GM12878 (cell line): ENCODE data around the gene NEB. TPM values are rescaled to one million over a fixed set of nuclear protein-coding genes. Genes with fewer than 3 reads are reported as not detected.

ENCODE experiments used
- ATAC-seq: fragments of 200-7000 bp; cut with Tn5 transposase; 3 replicates; pipeline ENCODE4 v1.9.1; 2020; ENCODE audit warnings: mild to moderate bottlenecking, moderate library complexity
- BruUV-seq: library from RNA; stranded (reverse); fragments of 400-500 nt; replicated peaks from 2 replicates; lab custom pipeline; 2021; lab: Mats Ljungman, UMichigan
- CTCF ChIA-PET: fragments of 300-600 bp; sonication (Branson Sonifier 250); formaldehyde crosslinking; extraction: SDS; loops from one replicate; lab custom pipeline; 2021; ENCODE audit warnings: inconsistent platforms; lab: Yijun Ruan, JAX
- POLR2A ChIA-PET: fragments of 350-600 bp; formaldehyde crosslinking; extraction: SDS; loops from one replicate; lab custom pipeline; 2021; ENCODE audit warnings: inconsistent platforms; lab: Charles Lee
- RAD21 ChIA-PET: fragments of 300-600 bp; sonication (Branson Sonifier 250); formaldehyde crosslinking; loops from one replicate; lab custom pipeline; 2023; ENCODE audit warnings: antibody characterized with exemption; ENCODE audit not compliant: unreplicated experiment; lab: Charles Lee
- SMC1A ChIA-PET: fragments of 300-600 bp; sonication (Branson Sonifier 250); formaldehyde crosslinking; loops from one replicate; lab custom pipeline; 2023; ENCODE audit not compliant: unreplicated experiment, uncharacterized antibody; lab: Charles Lee
- DNase-seq: peaks from one replicate; pipeline ENCODE4 v3.0.0-alpha.2; 2011; ENCODE audit warnings: low read depth, low spot score
- FAIRE-seq: peaks from 3 replicates; lab custom pipeline; 2011; peaks lifted over from hg19 to GRCh38; lab: Jason Lieb, UNC
- H2AFZ ChIP-seq: 2 replicates; pipeline ENCODE4 v1.6.0; 2011; ENCODE audit warnings: low read depth, low read length, control low read depth; ENCODE audit not compliant: control insufficient read depth
- H3K27ac ChIP-seq: 2 replicates; pipeline ENCODE4 v1.5.1; 2011; ENCODE audit warnings: control low read depth; ENCODE audit not compliant: control insufficient read depth, insufficient read depth
- H3K27me3 ChIP-seq, 2 experiments: replicated peaks in 1 of 2; 2 replicates each; pipeline versions ENCODE4 v1.6.0 to v1.6.1; 2011; ENCODE audit warnings: low read length in 1 of 2; ENCODE audit not compliant: control insufficient read depth in 2 of 2, insufficient read depth in 2 of 2
- H3K36me3 ChIP-seq, 2 experiments: 2 replicates each; pipeline ENCODE4 v1.5.1; 2011; ENCODE audit warnings: low read length in 1 of 2; ENCODE audit not compliant: control insufficient read depth in 2 of 2, insufficient read depth in 2 of 2
- H3K4me1 ChIP-seq: 2 replicates; pipeline ENCODE4 v1.6.1; 2011; ENCODE audit warnings: mild to moderate bottlenecking, low read length, moderate library complexity, mixed read lengths; ENCODE audit not compliant: control insufficient read depth, insufficient read depth
- H3K4me2 ChIP-seq: 2 replicates; pipeline ENCODE4 v1.6.0; 2011; ENCODE audit warnings: control low read depth; ENCODE audit not compliant: control insufficient read depth, insufficient read depth
- H3K4me3 ChIP-seq: fragments of 200-600 bp; sonication (generic); 2 replicates; pipeline ENCODE4 v1.5.1; 2016
- H3K79me2 ChIP-seq: 2 replicates; pipeline ENCODE4 v1.6.0; 2011; ENCODE audit warnings: low read length; ENCODE audit not compliant: control insufficient read depth, insufficient read depth
- H3K9ac ChIP-seq: 2 replicates; pipeline ENCODE4 v1.8.0; 2011; ENCODE audit warnings: low read length, control low read depth, mixed read lengths; ENCODE audit not compliant: control insufficient read depth, insufficient read depth
- H3K9me3 ChIP-seq: replicated peaks from 3 replicates; pipeline ENCODE4 v1.5.1; 2011; ENCODE audit warnings: mild to moderate bottlenecking, low read length; ENCODE audit not compliant: control insufficient read depth, insufficient read depth
- H4K20me1 ChIP-seq: 2 replicates; pipeline ENCODE4 v1.6.0; 2011; ENCODE audit not compliant: control insufficient read depth, insufficient read depth
- BHLHE40 ChIP-seq, 2 experiments: fragments of 450-650 bp in 1 of 2; IDR thresholded peaks; 2 replicates each; pipeline ENCODE4 v1.6.1; 2011 to 2017; ENCODE audit warnings: low read depth in 2 of 2, borderline replicate concordance in 1 of 2, improper control_type of control experiment in 1 of 2, low read length in 1 of 2, mild to moderate bottlenecking in 1 of 2
- CHD2 ChIP-seq: IDR thresholded peaks from 2 replicates; pipeline ENCODE4 v1.6.1; 2011; ENCODE audit warnings: low read depth, low read length, improper control_type of control experiment, borderline replicate concordance
- CHD4 ChIP-seq: fragments of 200-600 bp; sonication (generic); IDR thresholded peaks from 2 replicates; pipeline ENCODE4 v1.6.1; 2016; ENCODE audit warnings: mild to moderate bottlenecking
- CREB1 ChIP-seq: IDR thresholded peaks from 2 replicates; pipeline ENCODE4 v1.6.1; 2012; ENCODE audit warnings: low read depth, mild to moderate bottlenecking, inconsistent platforms
- ETV6 ChIP-seq, 2 experiments: fragments of 450-650 bp in 1 of 2; IDR thresholded peaks in 1 of 2; conservative IDR thresholded peaks in 1 of 2; 2 replicates each; pipeline ENCODE4 v1.6.1; 2014; ENCODE audit warnings: antibody characterized with exemption in 1 of 2, borderline replicate concordance in 1 of 2, low read depth in 1 of 2, mild to moderate bottlenecking in 1 of 2, moderate library complexity in 1 of 2
- EZH2 ChIP-seq: IDR thresholded peaks from 2 replicates; pipeline ENCODE4 v1.6.1; 2012; ENCODE audit warnings: low read depth, mild to moderate bottlenecking, control low read depth, inconsistent platforms, low read length, borderline replicate concordance; ENCODE audit not compliant: control insufficient read depth
- HDGF ChIP-seq: fragments of 450-650 bp; IDR thresholded peaks from 2 replicates; pipeline ENCODE4 v1.6.1; 2016; ENCODE audit warnings: antibody characterized with exemption
- IKZF1 ChIP-seq: fragments of 450-650 bp; conservative IDR thresholded peaks from 2 replicates; pipeline ENCODE4 v1.6.1; 2017; ENCODE audit warnings: antibody characterized with exemption, mild to moderate bottlenecking
- IKZF2 ChIP-seq, 2 experiments: fragments of 450-650 bp; IDR thresholded peaks; 2 replicates each; pipeline ENCODE4 v1.6.1; 2017; ENCODE audit warnings: mild to moderate bottlenecking in 2 of 2, moderate library complexity in 2 of 2
- MTA2 ChIP-seq: fragments of 450-650 bp; IDR thresholded peaks from 2 replicates; pipeline ENCODE4 v1.6.1; 2016; ENCODE audit warnings: low read depth, mild to moderate bottlenecking, moderate library complexity
- POLR2A ChIP-seq: IDR thresholded peaks from 2 replicates; pipeline ENCODE4 v1.6.1; 2011; ENCODE audit warnings: low read depth, mild to moderate bottlenecking, low read length
- RAD51 ChIP-seq: fragments of 450-650 bp; IDR thresholded peaks from 2 replicates; pipeline ENCODE4 v1.6.1; 2016; ENCODE audit warnings: moderate library complexity, mild to moderate bottlenecking, inconsistent platforms
- RUNX3 ChIP-seq: IDR thresholded peaks from 2 replicates; pipeline ENCODE4 v1.6.1; 2012; ENCODE audit warnings: low read length, inconsistent platforms
- SIX5 ChIP-seq: IDR thresholded peaks from 2 replicates; pipeline ENCODE4 v1.6.1; 2011; ENCODE audit warnings: mild to moderate bottlenecking, low read depth, low read length, moderate library complexity; ENCODE audit not compliant: severe bottlenecking
- TARDBP ChIP-seq: IDR thresholded peaks from 2 replicates; pipeline ENCODE4 v1.6.1; 2016; ENCODE audit warnings: borderline replicate concordance
- ZNF217 ChIP-seq: fragments of 450-650 bp; IDR thresholded peaks from 2 replicates; pipeline ENCODE4 v1.6.1; 2017; ENCODE audit warnings: antibody characterized with exemption, mild to moderate bottlenecking
- WGBS: methylation state at CpG from one replicate; pipeline ENCODE4 v1.1.6; 2016; ENCODE audit warnings: low lambda C conversion rate; ENCODE audit not compliant: insufficient replicate concordance, insufficient coverage; ENCODE audit errors: missing lambda C conversion rate; 5-methylcytosine and 5-hydroxymethylcytosine counted together
- in situ Hi-C: fragments of 300-500 bp; cut with MboI; formaldehyde crosslinking; loops from 9 replicates; pipeline ENCODE4 v1.14.3; 2018; ENCODE audit warnings: mixed read lengths
- intact Hi-C: fragments of 100-400 bp; cut with micrococcal nuclease; formaldehyde crosslinking; loops from one replicate; pipeline ENCODE4 v1.14.2; 2022; ENCODE audit not compliant: unreplicated experiment
- polyA plus RNA-seq, 11 experiments: library from polyadenylated mRNA; depleted of rRNA in 4 of 11; unstranded in 6 of 11; stranded (reverse) in 5 of 11; fragments of >200 nt; fragmentation: Nextera tagmentation in 4 of 11; fragmentation: Illumina TruSeq in 1 of 11; extraction: Ambion mirVana in 4 of 11; extraction: Trizol in 1 of 11; gene quantifications; 1 replicate in 1 of 11; 2 replicates in 10 of 11; pipeline versions ENCODE4 v1.2.1 to v1.2.3, GENCODE V29; 2011 to 2016; ENCODE audit warnings: inconsistent platforms in 2 of 11, missing spikeins in 2 of 11, low read depth in 1 of 11
- total RNA-seq, 4 experiments: library from RNA; depleted of rRNA in 3 of 4; stranded (reverse); fragments of >200 nt in 3 of 4; fragmentation: Illumina TruSeq in 1 of 4; extraction: Trizol in 1 of 4; gene quantifications; 2 replicates each; pipeline versions ENCODE4 v1.2.1 to v1.2.3, GENCODE V29; 2013 to 2021
- TF ChIP-seq, protein P1 (sequence below): fragments of 450-650 bp; IDR thresholded peaks from 2 replicates; pipeline ENCODE4 v1.6.1; 2017; ENCODE audit warnings: borderline replicate concordance
- TF ChIP-seq, protein P2 (sequence below): IDR thresholded peaks from 2 replicates; pipeline ENCODE4 v1.6.1; 2012; ENCODE audit warnings: low read depth, low read length, improper control_type of control experiment
- TF ChIP-seq, protein P3 (sequence below): IDR thresholded peaks from 2 replicates; pipeline ENCODE4 v1.6.1; 2012; ENCODE audit warnings: low read depth, low read length, improper control_type of control experiment
- TF ChIP-seq, protein P4 (sequence below): fragments of 450-650 bp; IDR thresholded peaks from 2 replicates; pipeline ENCODE4 v1.6.1; 2017; ENCODE audit warnings: mild to moderate bottlenecking, low read depth, inconsistent platforms; ENCODE audit not compliant: poor library complexity, severe bottlenecking

The NEB gene
- total and polyA plus RNA-seq, 10 of the 15 experiments (the other 5 are each of a cell fraction or from before 2014, with no cell fraction given): 0.04 to 0.77 (median 0.12) TPM

DNA sequence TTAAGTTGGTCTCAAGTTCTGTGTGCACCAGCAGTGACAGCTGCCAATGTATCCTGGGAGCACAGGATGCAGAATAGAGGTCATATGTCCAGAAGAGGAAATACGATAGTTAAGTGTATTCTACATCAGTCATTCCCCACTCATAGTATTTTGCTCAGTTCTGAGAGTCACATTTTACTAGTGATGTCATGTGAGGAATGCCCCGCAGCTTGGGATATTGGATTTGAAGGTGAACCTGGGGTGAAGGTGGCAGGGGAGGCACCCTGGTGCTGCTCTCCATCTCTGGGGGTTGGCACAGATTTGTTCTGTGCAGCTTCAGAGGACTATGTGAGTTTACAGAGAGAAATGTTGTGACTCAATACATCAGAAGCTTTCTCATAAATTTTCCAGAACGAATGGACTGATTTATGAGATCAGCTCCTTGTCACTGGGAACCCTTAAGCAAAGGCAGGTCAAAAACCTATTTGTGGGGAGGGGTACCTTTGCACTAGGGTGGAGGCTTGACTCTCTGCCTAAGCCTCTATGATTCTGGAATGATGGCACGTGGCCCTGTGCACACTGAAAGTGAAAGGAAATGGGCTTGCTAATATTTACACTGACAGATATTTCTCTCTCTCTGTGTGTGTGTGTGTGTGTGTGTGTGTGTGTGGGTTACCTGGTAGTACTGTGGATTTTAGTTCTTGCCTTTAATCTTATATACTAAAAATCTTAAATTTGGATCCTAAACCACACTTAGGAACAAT is 95.9 kb downstream of the NEB start:
- H3K27ac ChIP-seq: no peak overlapping the region
- H3K9ac ChIP-seq: no peak overlapping the region
- peaks cover 16% of the 10 kb centered on the region for H3K4me1 ChIP-seq
- peak overlapping the region; percentile 59; the same call in 1 of the 2 replicates for H3K4me2 ChIP-seq
- H3K36me3 ChIP-seq: no peaks in the 10 kb centered on the region
- RAD21 ChIA-PET: no interaction called here
- H2AFZ ChIP-seq: peak overlapping the region; percentile 81
- H4K20me1 ChIP-seq: no peaks in the 10 kb centered on the region
- 28% methylated on average over 4 of the region's 4 CpGs for WGBS
- H3K79me2 ChIP-seq: no peaks in the 10 kb centered on the region
- CTCF ChIA-PET: interaction anchor here (1.4 kb wide), 1 partner anchor 15 kb away, joined by 5 read pairs; no protein-coding TSS in a partner anchor
- intact Hi-C loops (loop anchor here (10.0 kb wide), 1 partner anchor 74 kb away; no protein-coding TSS in a partner anchor), in situ Hi-C loops (no loop called here)
- SMC1A ChIA-PET: interaction anchor here (1.0 to 1.1 kb wide), 2 partner anchors 281 to 359 kb away, joined by 3 read pairs; no protein-coding TSS in a partner anchor
- ATAC-seq: peak; percentile 80
- DNase-seq: peak; percentile 4
- H3K27me3 ChIP-seq: no peaks in the 10 kb centered on the region
- no peak overlapping the region for H3K4me3 ChIP-seq
- POLR2A ChIA-PET: no interaction called here
- no peaks in the 10 kb centered on the region; the same call in 2 of the 3 replicates for H3K9me3 ChIP-seq
- no peak for FAIRE-seq
- BruUV-seq: no TSS peak
- TF ChIP-seq RAD51 (peak; percentile 13; the same call in 1 of the 2 replicates), BHLHE40 (IDR thresholded peaks at IDR 0.05; ENCODE audit: borderline replicate concordance in 1 of 2, low read depth in 2 of 2, low read length in 1 of 2) (peak in 1 of 2 experiments; percentile 34; a peak in 1 of 4 replicates), EZH2 (no peak), IKZF1 (no peak), RUNX3 (peak; percentile 36; the same call in 1 of the 2 replicates), TARDBP (no peak), CREB1 (no peak), IKZF2 (IDR thresholded peaks at IDR 0.05) (0 out of 4 replicates have a peak, but pooled peaks of 1 of the 2 experiments have one; percentile 14), ZNF217 (no peak), MTA2 (no peak), CHD4 (no peak), POLR2A (no peak), CHD2 (no peak), ETV6 (conservative IDR thresholded peaks at IDR 0.05 in 1 of 2, IDR thresholded peaks at IDR 0.05 in 1 of 2; ENCODE audit: borderline replicate concordance in 1 of 2, low read depth in 1 of 2) (peak in 1 of 2 experiments; percentile 53; a peak in 1 of 4 replicates), HDGF (no peak), SIX5 (no peak)
- TF ChIP-seq, protein P1, sequence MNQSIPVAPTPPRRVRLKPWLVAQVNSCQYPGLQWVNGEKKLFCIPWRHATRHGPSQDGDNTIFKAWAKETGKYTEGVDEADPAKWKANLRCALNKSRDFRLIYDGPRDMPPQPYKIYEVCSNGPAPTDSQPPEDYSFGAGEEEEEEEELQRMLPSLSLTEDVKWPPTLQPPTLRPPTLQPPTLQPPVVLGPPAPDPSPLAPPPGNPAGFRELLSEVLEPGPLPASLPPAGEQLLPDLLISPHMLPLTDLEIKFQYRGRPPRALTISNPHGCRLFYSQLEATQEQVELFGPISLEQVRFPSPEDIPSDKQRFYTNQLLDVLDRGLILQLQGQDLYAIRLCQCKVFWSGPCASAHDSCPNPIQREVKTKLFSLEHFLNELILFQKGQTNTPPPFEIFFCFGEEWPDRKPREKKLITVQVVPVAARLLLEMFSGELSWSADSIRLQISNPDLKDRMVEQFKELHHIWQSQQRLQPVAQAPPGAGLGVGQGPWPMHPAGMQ: no peak
- TF ChIP-seq, protein P2, sequence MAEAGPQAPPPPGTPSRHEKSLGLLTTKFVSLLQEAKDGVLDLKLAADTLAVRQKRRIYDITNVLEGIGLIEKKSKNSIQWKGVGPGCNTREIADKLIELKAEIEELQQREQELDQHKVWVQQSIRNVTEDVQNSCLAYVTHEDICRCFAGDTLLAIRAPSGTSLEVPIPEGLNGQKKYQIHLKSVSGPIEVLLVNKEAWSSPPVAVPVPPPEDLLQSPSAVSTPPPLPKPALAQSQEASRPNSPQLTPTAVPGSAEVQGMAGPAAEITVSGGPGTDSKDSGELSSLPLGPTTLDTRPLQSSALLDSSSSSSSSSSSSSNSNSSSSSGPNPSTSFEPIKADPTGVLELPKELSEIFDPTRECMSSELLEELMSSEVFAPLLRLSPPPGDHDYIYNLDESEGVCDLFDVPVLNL: no peak
- TF ChIP-seq, protein P3, sequence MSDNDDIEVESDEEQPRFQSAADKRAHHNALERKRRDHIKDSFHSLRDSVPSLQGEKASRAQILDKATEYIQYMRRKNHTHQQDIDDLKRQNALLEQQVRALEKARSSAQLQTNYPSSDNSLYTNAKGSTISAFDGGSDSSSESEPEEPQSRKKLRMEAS: no peak
- TF ChIP-seq, protein P4, sequence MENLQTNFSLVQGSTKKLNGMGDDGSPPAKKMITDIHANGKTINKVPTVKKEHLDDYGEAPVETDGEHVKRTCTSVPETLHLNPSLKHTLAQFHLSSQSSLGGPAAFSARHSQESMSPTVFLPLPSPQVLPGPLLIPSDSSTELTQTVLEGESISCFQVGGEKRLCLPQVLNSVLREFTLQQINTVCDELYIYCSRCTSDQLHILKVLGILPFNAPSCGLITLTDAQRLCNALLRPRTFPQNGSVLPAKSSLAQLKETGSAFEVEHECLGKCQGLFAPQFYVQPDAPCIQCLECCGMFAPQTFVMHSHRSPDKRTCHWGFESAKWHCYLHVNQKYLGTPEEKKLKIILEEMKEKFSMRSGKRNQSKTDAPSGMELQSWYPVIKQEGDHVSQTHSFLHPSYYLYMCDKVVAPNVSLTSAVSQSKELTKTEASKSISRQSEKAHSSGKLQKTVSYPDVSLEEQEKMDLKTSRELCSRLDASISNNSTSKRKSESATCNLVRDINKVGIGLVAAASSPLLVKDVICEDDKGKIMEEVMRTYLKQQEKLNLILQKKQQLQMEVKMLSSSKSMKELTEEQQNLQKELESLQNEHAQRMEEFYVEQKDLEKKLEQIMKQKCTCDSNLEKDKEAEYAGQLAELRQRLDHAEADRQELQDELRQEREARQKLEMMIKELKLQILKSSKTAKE: no peak
